ENCODE results near the gene TTL.
"Not testable (repeated sequence)": the region's sequence is repeated elsewhere in the genome, so short reads cannot be mapped to it uniquely, and the experiment has no call there.

TTL gene

GRCh38 chr2:112493048-112493447, 11.1 kb downstream of the TTL start:
- TF ChIP-seq CTCF (IDR thresholded peaks at IDR 0.05; ENCODE audit: low read depth, low read length, missing control alignments), result peak; percentile 2
- H3K4me3 ChIP-seq (replicated peaks; ENCODE audit: low read depth, low read length), result no peak overlapping the region
- DNase-seq (ENCODE audit: extremely low read depth, low read depth), result no peak

GRCh38 chr2:112493858-112494648, 12.1 kb downstream of the TTL start:
- H3K4me3 ChIP-seq (replicated peaks; ENCODE audit: low read depth, low read length), result no peak overlapping the region
- no peak for TF ChIP-seq CTCF (IDR thresholded peaks at IDR 0.05; ENCODE audit: low read depth, low read length, missing control alignments)
- no peak for DNase-seq (ENCODE audit: extremely low read depth, low read depth)

DNA sequence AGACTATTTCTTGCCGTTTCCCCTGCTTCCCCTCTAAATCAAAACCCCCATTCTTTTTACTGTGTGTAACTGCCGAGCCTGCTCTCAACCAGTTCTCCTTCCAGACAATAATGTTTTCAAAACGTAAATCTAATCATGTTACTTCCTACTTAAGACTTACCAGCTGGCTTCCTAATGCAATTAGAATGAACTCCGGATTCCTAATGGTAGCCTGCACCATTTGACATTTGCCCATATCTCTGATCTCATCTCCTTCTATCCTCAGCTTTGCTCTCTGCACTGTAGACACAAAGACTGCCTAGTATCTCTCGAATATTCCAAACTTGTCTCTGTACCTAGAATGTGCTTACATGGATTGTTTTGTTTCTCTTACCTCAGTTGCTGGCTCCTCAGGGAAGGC, 12.9 kb downstream of the TTL start:
- no peak for DNase-seq (ENCODE audit: extremely low read depth, low read depth)
- TF ChIP-seq CTCF (IDR thresholded peaks at IDR 0.05; ENCODE audit: low read depth, low read length, missing control alignments), result no peak
- no peak overlapping the region for H3K4me3 ChIP-seq (replicated peaks; ENCODE audit: low read depth, low read length)

- H3K4me3 ChIP-seq (replicated peaks; ENCODE audit: low read depth, low read length); DNase-seq (ENCODE audit: extremely low read depth, low read depth): not testable (repeated sequence)
Observed at GRCh38 chr2:112495878-112496277, 13.9 kb downstream of the TTL start.

DNA sequence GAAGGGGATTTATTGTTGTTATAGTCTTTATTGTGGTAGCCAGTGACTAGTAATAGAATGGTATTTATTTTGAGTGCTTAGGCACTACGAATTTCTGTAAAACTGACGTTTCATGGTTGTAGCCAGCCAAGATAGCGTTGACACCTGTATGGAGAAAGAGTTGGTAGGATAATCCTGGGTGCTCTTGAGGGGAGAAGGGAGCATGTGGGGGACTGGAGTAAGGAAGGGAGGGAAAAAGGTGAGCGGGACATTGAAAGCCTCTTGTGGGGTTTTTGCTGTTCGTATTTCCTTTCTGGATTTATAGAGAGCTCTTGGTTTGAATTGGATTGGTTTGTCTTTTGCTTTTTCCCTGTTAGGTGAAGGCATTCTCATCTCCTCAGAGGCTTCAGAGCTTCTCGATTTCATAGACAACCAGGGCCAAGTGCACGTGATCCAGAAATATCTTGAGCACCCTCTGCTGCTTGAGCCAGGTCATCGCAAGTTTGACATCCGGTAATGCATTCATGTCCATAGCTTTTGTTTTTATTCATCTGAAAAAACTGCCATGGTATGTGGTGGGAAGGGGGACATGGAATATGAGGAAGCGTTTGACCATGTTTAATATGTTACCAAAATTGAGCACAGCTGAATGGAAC, 19.0 kb downstream of the TTL start:
- peak; percentile 19 for TF ChIP-seq CTCF (IDR thresholded peaks at IDR 0.05; ENCODE audit: low read depth, low read length, missing control alignments)
- not testable (repeated sequence) for H3K4me3 ChIP-seq (replicated peaks; ENCODE audit: low read depth, low read length); DNase-seq (ENCODE audit: extremely low read depth, low read depth)

DNA sequence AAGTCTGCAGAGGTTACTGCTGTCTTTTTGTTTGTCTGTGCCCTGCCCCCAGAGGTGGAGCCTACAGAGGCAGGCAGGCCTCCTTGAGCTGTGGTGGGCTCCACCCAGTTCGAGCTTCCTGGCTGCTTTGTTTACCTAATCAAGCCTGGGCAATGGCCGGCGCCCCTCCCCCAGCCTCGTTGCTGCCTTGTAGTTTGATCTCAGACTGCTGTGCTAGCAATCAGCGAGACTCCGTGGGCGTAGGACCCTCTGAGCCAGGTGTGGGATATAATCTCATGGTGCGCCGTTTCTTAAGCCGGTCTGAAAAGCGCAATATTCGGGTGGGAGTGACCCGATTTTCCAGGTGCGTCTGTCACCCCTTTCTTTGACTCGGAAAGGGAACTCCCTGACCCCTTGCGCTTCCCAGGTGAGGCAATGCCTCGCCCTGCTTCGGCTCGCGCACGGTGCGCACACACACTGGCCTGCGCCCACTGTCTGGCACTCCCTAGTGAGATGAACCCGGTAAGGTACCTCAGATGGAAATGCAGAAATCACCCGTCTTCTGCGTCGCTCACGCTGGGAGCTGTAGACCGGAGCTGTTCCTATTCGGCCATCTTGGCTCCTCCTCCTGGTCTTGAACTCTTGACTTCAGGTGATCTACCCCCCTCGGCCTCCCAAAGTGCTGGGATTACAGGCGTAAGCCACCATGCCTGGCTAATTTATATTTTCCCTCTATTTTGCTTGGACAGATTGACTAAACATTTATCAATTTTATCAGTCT, 27.5 kb downstream of the TTL start:
- not testable (repeated sequence) for H3K4me3 ChIP-seq (replicated peaks; ENCODE audit: low read depth, low read length); DNase-seq (ENCODE audit: extremely low read depth, low read depth)

- no peak for DNase-seq (ENCODE audit: extremely low read depth, low read depth)
- no peak for TF ChIP-seq CTCF (IDR thresholded peaks at IDR 0.05; ENCODE audit: low read depth, low read length, missing control alignments)
- no peak overlapping the region for H3K4me3 ChIP-seq (replicated peaks; ENCODE audit: low read depth, low read length)
Observed at GRCh38 chr2:112516801-112517200, 34.8 kb downstream of the TTL start.

Measured in HFF-Myc (cell line).